ENCODE results near the gene SQSTM1.

GRCh38 chr5:179802950-179803562, 17.6 kb upstream of the SQSTM1 start:
- TF ChIP-seq SREBF2 (IDR thresholded peaks at IDR 0.05) (no peak), CTCF (IDR thresholded peaks at IDR 0.05) (no peak), BHLHE40 (IDR thresholded peaks at IDR 0.05; ENCODE audit: low read depth, low read length) (no peak), RNF2 (IDR thresholded peaks at IDR 0.05; ENCODE audit: borderline replicate concordance, low read depth) (no peak), RAD21 (conservative IDR thresholded peaks at IDR 0.05 in 1 of 2, IDR thresholded peaks at IDR 0.05 in 1 of 2) (no peak), ZNF302 (CRISPR knock-in tag; IDR thresholded peaks at IDR 0.05) (no peak), REST (IDR thresholded peaks at IDR 0.05) (no peak), KDM1A (IDR thresholded peaks at IDR 0.05; ENCODE audit: low read depth) (no peak), POLR2AphosphoS2 (conservative IDR thresholded peaks at IDR 0.05; ENCODE audit: low read length) (no peak)
